ENCODE data around the gene NTM. TPM values are rescaled to one million over a fixed set of nuclear protein-coding genes. Genes with fewer than 3 reads are reported as not detected.

Gene NTM
- total and polyA plus RNA-seq, 8 donors = 0.04 to 4.4 (median 0.50) TPM

DNA sequence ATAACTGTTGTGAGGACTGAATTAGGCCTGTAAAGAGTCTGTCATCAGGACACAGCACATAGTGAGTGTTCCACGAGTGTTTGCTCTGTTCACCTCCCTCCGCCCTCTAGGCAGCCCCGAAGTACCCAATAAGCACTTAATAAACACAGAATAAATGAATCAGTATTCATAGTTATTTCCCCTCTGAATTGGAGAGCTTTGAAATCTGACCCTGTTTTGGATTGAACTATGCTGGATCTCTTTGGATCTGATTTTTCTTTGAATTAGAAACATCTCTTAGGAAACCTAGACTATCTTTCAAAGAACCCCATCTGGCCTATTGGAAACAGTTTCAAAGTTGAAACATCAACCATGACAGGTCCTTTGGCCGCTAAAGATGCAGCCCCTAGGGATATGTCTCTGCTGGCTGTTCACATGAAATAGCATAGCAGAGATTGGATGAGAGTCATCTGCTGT, 615.5 kb downstream of the NTM start:
- H3K36me3 ChIP-seq = no peaks in the 10 kb centered on the region
- no peaks in the 10 kb centered on the region for H3K27me3 ChIP-seq
- peak in 1 of 4 donors; percentile 47 for ATAC-seq
- no peak overlapping the region for H3K4me3 ChIP-seq
- WGBS, 2 donors = 63 to 64% methylated on average over 4 of the region's 4 CpGs
- no peak for FAIRE-seq
- TF ChIP-seq, protein P1, sequence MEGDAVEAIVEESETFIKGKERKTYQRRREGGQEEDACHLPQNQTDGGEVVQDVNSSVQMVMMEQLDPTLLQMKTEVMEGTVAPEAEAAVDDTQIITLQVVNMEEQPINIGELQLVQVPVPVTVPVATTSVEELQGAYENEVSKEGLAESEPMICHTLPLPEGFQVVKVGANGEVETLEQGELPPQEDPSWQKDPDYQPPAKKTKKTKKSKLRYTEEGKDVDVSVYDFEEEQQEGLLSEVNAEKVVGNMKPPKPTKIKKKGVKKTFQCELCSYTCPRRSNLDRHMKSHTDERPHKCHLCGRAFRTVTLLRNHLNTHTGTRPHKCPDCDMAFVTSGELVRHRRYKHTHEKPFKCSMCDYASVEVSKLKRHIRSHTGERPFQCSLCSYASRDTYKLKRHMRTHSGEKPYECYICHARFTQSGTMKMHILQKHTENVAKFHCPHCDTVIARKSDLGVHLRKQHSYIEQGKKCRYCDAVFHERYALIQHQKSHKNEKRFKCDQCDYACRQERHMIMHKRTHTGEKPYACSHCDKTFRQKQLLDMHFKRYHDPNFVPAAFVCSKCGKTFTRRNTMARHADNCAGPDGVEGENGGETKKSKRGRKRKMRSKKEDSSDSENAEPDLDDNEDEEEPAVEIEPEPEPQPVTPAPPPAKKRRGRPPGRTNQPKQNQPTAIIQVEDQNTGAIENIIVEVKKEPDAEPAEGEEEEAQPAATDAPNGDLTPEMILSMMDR (IDR thresholded peaks at IDR 0.05) = no peak
- no peak overlapping the region for H3K27ac ChIP-seq
- no peaks in the 10 kb centered on the region for H3K9me3 ChIP-seq
- intact Hi-C loops (cut with DNase I) = no loop called here
- DNase-seq = no peak
- H3K4me1 ChIP-seq = no peaks in the 10 kb centered on the region

DNA sequence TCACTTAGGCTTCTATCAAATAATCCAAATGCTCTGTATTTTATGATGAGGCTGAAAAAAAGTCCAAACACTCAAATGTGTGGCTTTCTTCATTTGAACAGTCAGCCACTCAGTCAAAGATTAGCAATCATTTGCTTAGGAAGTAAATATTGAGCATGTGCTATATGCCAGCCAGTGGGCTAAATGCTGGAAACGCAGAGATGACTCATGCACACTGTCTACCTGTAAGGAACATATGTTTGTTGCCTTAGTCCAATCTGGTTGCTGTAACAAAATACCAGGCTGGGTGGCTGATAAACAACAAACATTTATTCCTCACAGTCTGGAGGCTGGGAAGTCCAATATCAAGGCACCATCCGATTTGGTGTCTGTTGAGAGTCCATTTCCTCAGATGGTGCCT, 617.3 kb downstream of the NTM start:
- no peaks in the 10 kb centered on the region for H3K27me3 ChIP-seq
- 63 to 71% methylated on average over 2 of the region's 2 CpGs for WGBS, 2 donors
- FAIRE-seq = no peak
- no peak for ATAC-seq
- H3K4me3 ChIP-seq = no peak overlapping the region
- H3K9me3 ChIP-seq = no peaks in the 10 kb centered on the region
- H3K27ac ChIP-seq = no peak overlapping the region
- intact Hi-C loops (cut with DNase I) = no loop called here
- TF ChIP-seq, protein P1 (IDR thresholded peaks at IDR 0.05) = no peak
- DNase-seq = no peak
- H3K4me1 ChIP-seq = no peaks in the 10 kb centered on the region
- H3K36me3 ChIP-seq = no peaks in the 10 kb centered on the region

DNA sequence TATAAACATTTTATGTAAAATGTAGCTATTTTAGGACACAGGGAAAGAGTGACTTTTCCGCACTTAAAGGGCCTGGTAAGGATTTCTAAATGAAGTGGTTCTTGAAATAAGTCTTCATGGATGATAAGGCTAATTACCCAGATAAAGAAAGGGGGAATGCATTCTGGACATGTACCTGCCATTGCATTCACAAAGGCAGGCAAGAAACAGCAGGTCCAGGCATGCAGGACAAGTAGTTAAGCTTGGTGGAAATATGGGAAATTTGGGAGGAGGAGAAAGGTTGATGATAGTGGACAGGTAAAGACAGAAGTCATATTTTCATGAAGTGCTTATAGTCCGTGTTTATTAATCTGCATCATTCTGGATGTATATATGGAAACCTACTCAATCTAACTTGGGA, 621.2 kb downstream of the NTM start:
- 77 to 83% methylated on average over 2 of the region's 2 CpGs for WGBS, 2 donors
- TF ChIP-seq, protein P1 (IDR thresholded peaks at IDR 0.05) = no peak
- Histone ChIP-seq H3K27ac (no peak overlapping the region), H3K4me1 (no peaks in the 10 kb centered on the region), H3K4me3 (no peak overlapping the region), H3K27me3 (no peaks in the 10 kb centered on the region), H3K9me3 (no peaks in the 10 kb centered on the region), H3K36me3 (no peaks in the 10 kb centered on the region)
- FAIRE-seq = no peak
- ATAC-seq = no peak
- no peak for DNase-seq
- intact Hi-C loops (cut with DNase I) = no loop called here

DNA sequence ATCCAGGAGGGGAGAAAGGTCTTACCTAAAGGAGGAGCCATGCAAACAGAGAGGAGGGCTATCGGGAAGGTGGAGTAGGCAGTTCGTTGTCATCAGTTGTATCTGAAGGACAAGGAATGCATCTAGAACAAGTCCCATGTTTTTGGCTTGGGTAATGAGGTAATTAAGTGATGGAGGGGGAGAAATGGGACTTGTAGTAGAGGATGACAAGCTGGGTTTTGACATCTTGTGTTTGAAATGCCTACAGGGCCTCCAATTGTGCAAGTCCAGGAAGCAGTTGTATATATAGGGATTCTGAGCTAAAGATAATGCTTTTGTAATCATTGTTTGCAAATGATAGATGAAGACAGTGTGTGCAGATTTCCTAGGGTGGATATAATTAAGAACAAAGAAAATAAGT, 622.8 kb downstream of the NTM start:
- Histone ChIP-seq H3K4me1 (no peaks in the 10 kb centered on the region), H3K9me3 (no peaks in the 10 kb centered on the region), H3K27ac (no peak overlapping the region), H3K36me3 (no peaks in the 10 kb centered on the region), H3K27me3 (no peaks in the 10 kb centered on the region), H3K4me3 (no peak overlapping the region)
- no peak for DNase-seq
- TF ChIP-seq, protein P1 (IDR thresholded peaks at IDR 0.05) = no peak
- FAIRE-seq = no peak
- no peak for ATAC-seq
- 55 to 70% methylated on average over 2 of the region's 2 CpGs for WGBS, 2 donors
- intact Hi-C loops (cut with DNase I) = no loop called here

DNA sequence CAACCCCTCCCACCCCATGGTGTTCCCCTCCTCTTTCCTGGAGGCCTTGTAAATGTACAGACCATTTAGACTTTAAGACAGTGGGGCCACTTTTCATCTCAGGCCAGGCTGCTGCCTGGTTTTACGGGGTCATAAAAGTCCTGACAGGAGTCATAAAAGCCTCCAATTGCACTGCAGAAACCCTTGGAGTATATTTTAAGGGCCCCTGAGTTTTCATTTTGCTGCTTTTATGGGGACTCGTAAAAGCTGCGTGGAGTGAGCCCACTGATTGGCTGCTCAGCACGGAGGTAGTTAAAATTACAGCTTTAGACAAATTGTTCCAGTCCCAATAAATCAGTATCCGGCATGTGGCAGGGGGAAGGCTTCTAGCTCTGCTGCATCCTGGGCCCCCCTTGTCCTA, 627.6 kb downstream of the NTM start:
- no peaks in the 10 kb centered on the region for H3K4me1 ChIP-seq
- WGBS, 2 donors = 69 to 83% methylated on average over 5 of the region's 5 CpGs
- DNase-seq (no peak), ATAC-seq (no peak), FAIRE-seq (no peak)
- peaks cover 0 to 6% (median 0%) of the 10 kb centered on the region in 4 donors for H3K27me3 ChIP-seq
- H3K27ac ChIP-seq = no peak overlapping the region
- TF ChIP-seq, protein P1 (IDR thresholded peaks at IDR 0.05) = no peak
- no peaks in the 10 kb centered on the region for H3K36me3 ChIP-seq
- no peaks in the 10 kb centered on the region for H3K9me3 ChIP-seq
- H3K4me3 ChIP-seq = no peak overlapping the region
- intact Hi-C loops (cut with DNase I) = no loop called here
